Measurements from ENCODE around the gene CDH13. TPM values are rescaled to one million over a fixed set of nuclear protein-coding genes. Genes with fewer than 3 reads are reported as not detected.

CDH13 gene
- polyA plus RNA-seq, 1 donor from 2014 or later = 3.2 TPM

- TF ChIP-seq CTCF (IDR thresholded peaks at IDR 0.05; ENCODE audit: poor library complexity, severe bottlenecking) = no peak
- no peak overlapping the region for H2AFZ ChIP-seq (ENCODE audit: low read depth, low read length)
- H3K79me2 ChIP-seq (replicated peaks; ENCODE audit: insufficient read depth, low read length) = no peaks in the 10 kb centered on the region
Observed at GRCh38 chr16:83059237-83059636, 432.5 kb downstream of the CDH13 start.

GRCh38 chr16:83066011-83066410 is 439.2 kb downstream of the CDH13 start:
- H3K27me3 ChIP-seq (ENCODE audit: insufficient read depth, low read depth, low read length) = no peaks in the 10 kb centered on the region
- no peaks in the 10 kb centered on the region for H3K9me2 ChIP-seq (ENCODE audit: insufficient read depth, low read length)
- no peak overlapping the region for H3K4me2 ChIP-seq (ENCODE audit: low read length)
- no peaks in the 10 kb centered on the region for H3F3A ChIP-seq (ENCODE audit: insufficient read depth, low read length, poor library complexity, severe bottlenecking)
- no peaks in the 10 kb centered on the region for H3K36me3 ChIP-seq (ENCODE audit: insufficient read depth, low read length)
- no peaks in the 10 kb centered on the region for H3K9me3 ChIP-seq (ENCODE audit: low read length)
- no peak overlapping the region for H3K9ac ChIP-seq (ENCODE audit: low read length)
- H3K27ac ChIP-seq (ENCODE audit: low read length) = no peak overlapping the region
- H4K20me1 ChIP-seq (ENCODE audit: insufficient read depth) = no peaks in the 10 kb centered on the region
- no peak overlapping the region for H3K4me3 ChIP-seq (ENCODE audit: low read length)
- H3K79me2 ChIP-seq (replicated peaks; ENCODE audit: insufficient read depth, low read length) = no peaks in the 10 kb centered on the region
- TF ChIP-seq EZH2 (IDR thresholded peaks at IDR 0.05; ENCODE audit: borderline replicate concordance, insufficient read depth, low read length, poor library complexity, severe bottlenecking) (no peak), TAF1 (IDR thresholded peaks at IDR 0.05; ENCODE audit: low read depth) (no peak), EP300 (conservative IDR thresholded peaks at IDR 0.05; ENCODE audit: poor library complexity, severe bottlenecking) (no peak), SMC3 (conservative IDR thresholded peaks at IDR 0.05; ENCODE audit: poor library complexity) (no peak), CTCF (IDR thresholded peaks at IDR 0.05; ENCODE audit: poor library complexity, severe bottlenecking) (no peak), POLR2AphosphoS5 (IDR thresholded peaks at IDR 0.05) (no peak), REST (IDR thresholded peaks at IDR 0.05; ENCODE audit: borderline replicate concordance) (no peak), RAD21 (conservative IDR thresholded peaks at IDR 0.05) (no peak), MXI1 (conservative IDR thresholded peaks at IDR 0.05; ENCODE audit: poor library complexity, severe bottlenecking) (no peak)
- H2AFZ ChIP-seq (ENCODE audit: low read depth, low read length) = no peak overlapping the region

More at GRCh38 chr16:83059237-83059636, 432.5 kb downstream of the CDH13 start:
- Histone ChIP-seq H3K9me3 (ENCODE audit: low read length) (no peaks in the 10 kb centered on the region), H3K27me3 (ENCODE audit: insufficient read depth, low read depth, low read length) (no peaks in the 10 kb centered on the region), H3K9ac (ENCODE audit: low read length) (no peak overlapping the region), H3K4me3 (ENCODE audit: low read length) (no peak overlapping the region), H3K4me2 (ENCODE audit: low read length) (no peak overlapping the region), H3K27ac (ENCODE audit: low read length) (no peak overlapping the region), H3K9me2 (ENCODE audit: insufficient read depth, low read length) (no peaks in the 10 kb centered on the region), H3K36me3 (ENCODE audit: insufficient read depth, low read length) (no peaks in the 10 kb centered on the region), H4K20me1 (ENCODE audit: insufficient read depth) (no peaks in the 10 kb centered on the region), H3F3A (ENCODE audit: insufficient read depth, low read length, poor library complexity, severe bottlenecking) (no peaks in the 10 kb centered on the region)

Data from neural cell (in vitro differentiated cells).